Cardiac fibroblast (primary cell): ENCODE results near the gene CCDC86.
A peak's percentile ranks its signal among the peaks of the same experiment; 100 is the strongest.

Experiments used
- DNase-seq, 2 donors: peaks; one replicate each; pipeline versions ENCODE4 v3.0.0 to v3.0.0-alpha.2; 2010; ENCODE audit warnings: low read depth in 2 of 2
- H3K4me3 ChIP-seq, 2 donors: replicated peaks in 1 of 2; 1 replicate in 1 of 2; 2 replicates in 1 of 2; pipeline ENCODE4 v1.5.1; 2011; ENCODE audit warnings: low read depth in 2 of 2, low read length in 2 of 2, mild to moderate bottlenecking in 2 of 2, moderate library complexity in 1 of 2
- TF ChIP-seq, protein P1 (sequence below): IDR thresholded peaks from one replicate; pipeline ENCODE4 v1.5.1; 2011; ENCODE audit warnings: low read depth, mild to moderate bottlenecking, low read length, inconsistent platforms

Gene CCDC86

DNA sequence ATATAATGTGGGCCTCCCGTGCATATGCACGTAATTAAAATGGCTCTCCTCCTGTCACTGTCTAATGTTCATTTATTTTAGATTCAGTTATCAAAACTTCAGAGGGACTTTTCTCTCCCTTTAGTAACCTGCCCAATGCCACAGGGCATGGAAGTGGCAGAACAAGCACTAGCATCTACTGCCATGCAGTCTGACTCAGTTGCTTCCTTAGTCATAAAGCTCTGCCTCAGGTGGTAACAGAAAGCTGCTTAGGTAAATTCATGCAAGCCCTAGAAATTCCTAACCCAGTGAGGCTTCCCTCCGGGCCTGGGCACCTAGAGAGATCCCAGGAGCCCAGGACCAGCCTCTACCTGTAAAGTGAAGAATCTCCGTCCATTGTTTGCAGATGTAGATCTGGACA lies 55.6 kb downstream of the CCDC86 start:
- H3K4me3 ChIP-seq, result no peak overlapping the region
- TF ChIP-seq, protein P1, sequence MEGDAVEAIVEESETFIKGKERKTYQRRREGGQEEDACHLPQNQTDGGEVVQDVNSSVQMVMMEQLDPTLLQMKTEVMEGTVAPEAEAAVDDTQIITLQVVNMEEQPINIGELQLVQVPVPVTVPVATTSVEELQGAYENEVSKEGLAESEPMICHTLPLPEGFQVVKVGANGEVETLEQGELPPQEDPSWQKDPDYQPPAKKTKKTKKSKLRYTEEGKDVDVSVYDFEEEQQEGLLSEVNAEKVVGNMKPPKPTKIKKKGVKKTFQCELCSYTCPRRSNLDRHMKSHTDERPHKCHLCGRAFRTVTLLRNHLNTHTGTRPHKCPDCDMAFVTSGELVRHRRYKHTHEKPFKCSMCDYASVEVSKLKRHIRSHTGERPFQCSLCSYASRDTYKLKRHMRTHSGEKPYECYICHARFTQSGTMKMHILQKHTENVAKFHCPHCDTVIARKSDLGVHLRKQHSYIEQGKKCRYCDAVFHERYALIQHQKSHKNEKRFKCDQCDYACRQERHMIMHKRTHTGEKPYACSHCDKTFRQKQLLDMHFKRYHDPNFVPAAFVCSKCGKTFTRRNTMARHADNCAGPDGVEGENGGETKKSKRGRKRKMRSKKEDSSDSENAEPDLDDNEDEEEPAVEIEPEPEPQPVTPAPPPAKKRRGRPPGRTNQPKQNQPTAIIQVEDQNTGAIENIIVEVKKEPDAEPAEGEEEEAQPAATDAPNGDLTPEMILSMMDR, result no peak
- DNase-seq, result no peak

DNA sequence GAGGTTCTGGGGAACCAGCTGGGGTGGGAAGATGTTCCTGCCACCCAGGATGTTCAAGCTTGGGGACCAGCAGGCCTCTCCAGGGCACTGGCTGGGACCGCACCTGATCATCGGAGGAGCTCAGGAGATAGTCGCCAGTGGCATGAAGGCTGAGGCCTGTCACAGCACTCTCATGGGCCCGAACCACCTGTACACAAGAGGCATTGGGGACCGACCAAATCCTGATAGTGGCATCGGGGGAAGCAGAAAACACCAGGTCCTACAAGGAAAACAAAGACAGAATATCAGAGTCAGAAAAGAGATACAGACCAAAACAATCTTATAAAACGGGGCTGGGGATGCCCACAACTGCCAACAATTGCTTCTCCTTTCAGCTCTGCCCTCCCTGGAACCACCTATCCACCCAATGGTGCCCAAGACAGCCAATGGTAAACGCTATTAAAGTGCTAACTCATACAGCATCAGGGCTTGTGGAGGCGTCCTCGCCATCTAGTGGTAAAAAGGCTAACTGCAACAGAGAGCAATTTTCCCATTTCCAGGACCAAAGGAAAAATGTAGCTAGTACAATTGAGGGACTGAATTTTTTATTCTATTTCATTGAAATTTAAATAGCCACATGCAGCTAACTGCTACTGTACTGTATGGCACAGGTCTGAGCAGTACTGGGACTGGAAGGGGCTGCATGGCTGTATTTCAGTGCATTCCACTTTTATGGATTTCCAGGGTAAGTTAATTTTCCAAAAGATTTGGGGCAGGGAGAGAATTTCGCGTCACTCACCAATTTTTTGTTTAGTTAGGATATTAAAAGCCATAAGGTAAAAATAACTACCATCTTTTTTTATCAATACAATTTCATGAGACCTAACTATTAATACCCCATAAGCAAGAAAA lies 57.4 kb downstream of the CCDC86 start:
- H3K4me3 ChIP-seq, result no peak overlapping the region
- TF ChIP-seq, protein P1, result peak; percentile 96
- peak; percentile 82 for DNase-seq

DNA sequence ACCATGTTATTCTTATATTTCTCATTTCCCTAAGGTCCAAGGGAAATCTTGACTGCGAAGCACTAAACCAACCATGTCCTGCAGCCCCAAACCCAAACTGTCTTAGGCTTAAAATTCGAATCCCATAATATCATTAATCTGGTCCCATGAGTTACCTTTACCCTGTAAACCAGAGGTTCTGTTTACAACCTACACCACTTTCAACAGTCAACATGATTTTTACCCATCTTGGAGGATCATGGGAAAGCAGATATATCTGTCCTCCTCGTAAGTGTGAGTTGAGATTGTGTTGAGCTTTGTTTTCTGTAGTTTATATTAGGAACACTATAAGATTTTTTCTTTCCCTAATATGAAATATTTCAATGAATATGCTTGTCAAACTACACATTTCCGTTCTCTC lies 58.1 kb downstream of the CCDC86 start:
- no peak for DNase-seq
- TF ChIP-seq, protein P1, result no peak
- no peak overlapping the region for H3K4me3 ChIP-seq
